HG02973 (cell line): ENCODE measurements around the gene NEB.
"Not testable (repeated sequence)": the region's sequence is repeated elsewhere in the genome, so short reads cannot be mapped to it uniquely, and the experiment has no call there.

ENCODE experiments used
- ATAC-seq: cut with Tn5 transposase; IDR thresholded peaks from one replicate; pipeline ENCODE4 v1.9.1; 2021; ENCODE audit warnings: moderate library complexity; ENCODE audit not compliant: unreplicated experiment

The NEB gene

GRCh38 chr2:151567006-151567405, 167.3 kb downstream of the NEB start:
- no peak for ATAC-seq

GRCh38 chr2:151562398-151562797, 171.9 kb downstream of the NEB start:
- ATAC-seq = no peak

GRCh38 chr2:151560289-151560688, 174.0 kb downstream of the NEB start:
- ATAC-seq = no peak

- ATAC-seq = not testable (repeated sequence)
Measured at GRCh38 chr2:151559431-151559830, 174.8 kb downstream of the NEB start.

- ATAC-seq = not testable (repeated sequence)
Measured at GRCh38 chr2:151557883-151558282, 176.4 kb downstream of the NEB start.

GRCh38 chr2:151556121-151556520, 178.2 kb downstream of the NEB start:
- ATAC-seq = no peak

- no peak for ATAC-seq
Measured at GRCh38 chr2:151552287-151552686, 182.0 kb downstream of the NEB start.

GRCh38 chr2:151551556-151551955, 182.7 kb downstream of the NEB start:
- no peak for ATAC-seq

GRCh38 chr2:151549191-151549590, 185.1 kb downstream of the NEB start:
- no peak for ATAC-seq

- no peak for ATAC-seq
Measured at GRCh38 chr2:151544449-151544848, 189.8 kb downstream of the NEB start.

- no peak for ATAC-seq
Measured at GRCh38 chr2:151543876-151544275, 190.4 kb downstream of the NEB start.

GRCh38 chr2:151534001-151534400, 200.3 kb downstream of the NEB start:
- no peak for ATAC-seq

GRCh38 chr2:151533127-151533526, 201.1 kb downstream of the NEB start:
- ATAC-seq = no peak

GRCh38 chr2:151526572-151527090, 207.6 kb downstream of the NEB start:
- no peak for ATAC-seq

- ATAC-seq = no peak
Measured at GRCh38 chr2:151525821-151526373, 208.4 kb downstream of the NEB start.

GRCh38 chr2:151523850-151524249, 210.4 kb downstream of the NEB start:
- ATAC-seq = no peak

- no peak for ATAC-seq
Measured at GRCh38 chr2:151522556-151522955, 211.7 kb downstream of the NEB start.

GRCh38 chr2:151520976-151521375, 213.3 kb downstream of the NEB start:
- ATAC-seq = no peak

GRCh38 chr2:151518802-151519201, 215.5 kb downstream of the NEB start:
- no peak for ATAC-seq

- no peak for ATAC-seq
Measured at GRCh38 chr2:151508519-151508918, 225.8 kb downstream of the NEB start.

GRCh38 chr2:151506170-151506569, 228.1 kb downstream of the NEB start:
- ATAC-seq = no peak

- no peak for ATAC-seq
Measured at GRCh38 chr2:151498178-151498577, 236.1 kb downstream of the NEB start.

GRCh38 chr2:151491496-151491895, 242.8 kb downstream of the NEB start:
- ATAC-seq = no peak
